Activated naive CD8-positive, alpha-beta T cell (primary cell): ENCODE results near the gene TOM1.
"Not testable (repeated sequence)": the region's sequence is repeated elsewhere in the genome, so short reads cannot be mapped to it uniquely, and the experiment has no call there.

ENCODE experiments used
- H3K27ac Mint-ChIP-seq: one replicate; pipeline ENCODE4 v1.8.0; 2021; ENCODE audit warnings: mixed read lengths
- H3K27me3 Mint-ChIP-seq: one replicate; pipeline ENCODE4 v1.8.0; 2021; ENCODE audit warnings: mixed read lengths
- H3K36me3 Mint-ChIP-seq: one replicate; pipeline ENCODE4 v1.8.0; 2021; ENCODE audit warnings: mixed read lengths
- H3K4me1 Mint-ChIP-seq: one replicate; pipeline ENCODE4 v1.8.0; 2021; ENCODE audit warnings: low read depth, mixed read lengths
- H3K4me3 Mint-ChIP-seq: one replicate; pipeline ENCODE4 v1.8.0; 2021; ENCODE audit warnings: mild to moderate bottlenecking, mixed read lengths
- H3K9me3 Mint-ChIP-seq: one replicate; pipeline ENCODE4 v1.8.0; 2021; ENCODE audit warnings: low read depth, mixed read lengths

The TOM1 gene

GRCh38 chr22:35394810-35395563, 95.3 kb downstream of the TOM1 start:
- no peak overlapping the region for H3K27ac Mint-ChIP-seq
- no peak overlapping the region for H3K4me3 Mint-ChIP-seq

DNA sequence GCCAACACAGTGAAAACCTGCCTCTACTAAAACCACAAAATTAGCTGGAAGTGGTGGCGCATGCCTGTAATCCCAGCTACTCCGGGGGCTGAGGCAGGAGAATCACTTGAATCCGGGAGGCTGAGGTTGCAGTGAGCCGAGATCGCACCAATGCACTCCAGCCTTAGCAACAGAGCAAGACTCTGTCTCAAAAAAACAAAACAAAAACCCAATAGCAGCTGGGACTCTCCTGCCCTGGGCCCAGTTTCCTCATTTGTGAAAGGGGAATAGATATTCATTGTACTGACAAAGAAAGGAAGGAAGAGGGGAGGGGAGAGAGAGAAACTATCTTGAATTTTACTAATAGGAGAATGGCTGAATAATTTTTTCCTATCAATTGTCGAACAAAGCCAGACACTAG, 96.9 kb downstream of the TOM1 start:
- H3K4me1 Mint-ChIP-seq = peaks cover 14% of the 10 kb centered on the region
- not testable (repeated sequence) for H3K27me3 Mint-ChIP-seq, H3K9me3 Mint-ChIP-seq, H3K36me3 Mint-ChIP-seq, H3K4me3 Mint-ChIP-seq, H3K27ac Mint-ChIP-seq

More at GRCh38 chr22:35394810-35395563, 95.3 kb downstream of the TOM1 start:
- H3K9me3 Mint-ChIP-seq = no peaks in the 10 kb centered on the region
- H3K4me1 Mint-ChIP-seq = peaks cover 6% of the 10 kb centered on the region
- no peaks in the 10 kb centered on the region for H3K36me3 Mint-ChIP-seq
- no peaks in the 10 kb centered on the region for H3K27me3 Mint-ChIP-seq

DNA sequence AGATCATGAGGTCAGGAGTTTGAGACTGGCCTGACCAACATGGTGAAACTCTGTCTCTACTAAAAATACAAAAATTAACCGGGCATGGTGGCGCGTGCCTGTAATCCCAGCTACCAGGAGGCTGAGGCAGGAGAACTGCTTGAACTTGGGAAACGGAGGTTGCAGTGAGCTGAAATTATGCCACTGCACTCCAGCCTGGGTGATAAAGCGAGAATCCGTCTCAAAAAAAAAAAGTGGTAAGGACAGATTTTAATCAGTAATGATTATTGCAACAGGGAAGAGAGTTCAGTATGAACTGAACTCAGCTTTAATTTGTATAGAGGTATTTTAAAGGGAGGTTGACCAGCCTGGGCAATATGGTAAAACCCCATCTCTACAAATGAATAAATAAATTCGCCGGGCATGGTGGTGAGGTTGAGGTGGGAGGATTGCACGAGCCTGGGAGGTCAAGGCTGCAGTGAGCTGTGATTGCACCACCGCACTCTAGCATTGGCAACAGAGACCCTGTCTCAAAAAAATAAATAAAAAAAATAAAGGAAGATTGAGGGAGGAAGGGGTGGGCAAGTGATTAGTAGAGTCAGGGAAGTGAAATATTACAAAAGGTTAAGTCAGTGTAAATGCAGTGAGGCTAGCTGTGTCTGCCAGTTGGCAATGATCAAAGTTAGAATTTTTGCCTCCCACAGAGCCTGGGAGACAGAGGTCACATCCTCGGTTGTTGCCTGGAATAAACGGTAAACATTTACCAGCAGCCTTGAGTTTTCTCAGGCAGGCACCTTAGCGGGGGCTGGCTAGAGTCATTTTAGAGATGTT, 97.6 kb downstream of the TOM1 start:
- Mint-ChIP-seq H3K27me3 (no peaks in the 10 kb centered on the region), H3K4me1 (peaks cover 14% of the 10 kb centered on the region), H3K27ac (no peak overlapping the region), H3K4me3 (no peak overlapping the region), H3K9me3 (no peaks in the 10 kb centered on the region), H3K36me3 (peaks cover 6% of the 10 kb centered on the region)
